Measurements from ENCODE around the gene LYSET.

DNA sequence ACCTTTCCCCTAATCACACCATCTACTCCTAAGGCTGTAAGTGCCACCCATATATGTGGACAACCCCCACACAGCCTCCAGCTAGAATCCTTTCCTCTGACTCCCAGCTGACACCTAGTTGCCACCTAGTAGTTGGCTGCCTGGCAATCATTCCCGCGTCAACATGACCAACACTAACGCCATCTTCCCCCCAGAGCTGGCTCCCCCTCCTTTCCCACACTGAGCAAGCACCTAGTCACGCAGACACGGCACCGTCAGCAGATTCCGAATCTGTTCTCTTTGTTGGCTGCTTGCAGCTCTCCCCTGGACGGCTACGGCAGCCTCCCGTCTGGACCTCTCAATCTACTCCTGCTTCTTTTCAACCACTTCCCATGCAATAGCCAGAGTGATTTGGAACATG lies 49.7 kb downstream of the LYSET start:
- TF ChIP-seq, protein P1, sequence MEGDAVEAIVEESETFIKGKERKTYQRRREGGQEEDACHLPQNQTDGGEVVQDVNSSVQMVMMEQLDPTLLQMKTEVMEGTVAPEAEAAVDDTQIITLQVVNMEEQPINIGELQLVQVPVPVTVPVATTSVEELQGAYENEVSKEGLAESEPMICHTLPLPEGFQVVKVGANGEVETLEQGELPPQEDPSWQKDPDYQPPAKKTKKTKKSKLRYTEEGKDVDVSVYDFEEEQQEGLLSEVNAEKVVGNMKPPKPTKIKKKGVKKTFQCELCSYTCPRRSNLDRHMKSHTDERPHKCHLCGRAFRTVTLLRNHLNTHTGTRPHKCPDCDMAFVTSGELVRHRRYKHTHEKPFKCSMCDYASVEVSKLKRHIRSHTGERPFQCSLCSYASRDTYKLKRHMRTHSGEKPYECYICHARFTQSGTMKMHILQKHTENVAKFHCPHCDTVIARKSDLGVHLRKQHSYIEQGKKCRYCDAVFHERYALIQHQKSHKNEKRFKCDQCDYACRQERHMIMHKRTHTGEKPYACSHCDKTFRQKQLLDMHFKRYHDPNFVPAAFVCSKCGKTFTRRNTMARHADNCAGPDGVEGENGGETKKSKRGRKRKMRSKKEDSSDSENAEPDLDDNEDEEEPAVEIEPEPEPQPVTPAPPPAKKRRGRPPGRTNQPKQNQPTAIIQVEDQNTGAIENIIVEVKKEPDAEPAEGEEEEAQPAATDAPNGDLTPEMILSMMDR (IDR thresholded peaks at IDR 0.05), result no peak
- TF ChIP-seq POLR2A (IDR thresholded peaks at IDR 0.05), result no peak
- TF ChIP-seq EP300 (IDR thresholded peaks at IDR 0.05), result no peak

Measured in tibial nerve (tissue), 4 donors.